Sigmoid colon (tissue), 7 donors: ENCODE measurements around the gene OR7A5. TPM values are rescaled to one million over a fixed set of nuclear protein-coding genes. Genes with fewer than 3 reads are reported as not detected.

Source experiments
- DNase-seq: peaks from one replicate; pipeline ENCODE4 v3.0.0-alpha.2; 2019
- H3K27ac ChIP-seq, 4 donors: fragments of 200-600 bp; sonication (generic); one replicate each; pipeline ENCODE4 v1.5.1; 2016 to 2019; ENCODE audit warnings: mild to moderate bottlenecking in 1 of 4
- H3K27me3 ChIP-seq, 3 donors: fragments of 200-600 bp; sonication (generic); one replicate each; pipeline ENCODE4 v1.5.1; 2019; ENCODE audit warnings: mild to moderate bottlenecking in 1 of 3
- H3K36me3 ChIP-seq, 4 donors: fragments of 200-600 bp; sonication (generic); one replicate each; pipeline ENCODE4 v1.5.1; 2016 to 2019
- H3K4me1 ChIP-seq, 4 donors: fragments of 200-600 bp; sonication (generic); one replicate each; pipeline ENCODE4 v1.5.1; 2017 to 2019
- H3K4me3 ChIP-seq, 4 donors: fragments of 200-600 bp; sonication (generic); one replicate each; pipeline ENCODE4 v1.5.1; 2017 to 2019; ENCODE audit warnings: mild to moderate bottlenecking in 2 of 4, moderate library complexity in 1 of 4
- H3K9me3 ChIP-seq, 4 donors: fragments of 200-600 bp in 3 of 4; sonication (generic) in 3 of 4; one replicate each; pipeline versions ENCODE4 v1.5.1 to v1.6.1; 2013 to 2019
- CTCF ChIP-seq, 4 experiments: fragments of 450-650 bp in 3 of 4; fragments of 200-600 bp in 1 of 4; IDR thresholded peaks; one replicate each; pipeline ENCODE4 v1.5.1; 2016 to 2019; ENCODE audit warnings: antibody characterized with exemption in 4 of 4, mild to moderate bottlenecking in 3 of 4, moderate library complexity in 2 of 4
- EP300 ChIP-seq, 4 donors: sonication (generic); formaldehyde crosslinking; IDR thresholded peaks; one replicate each; pipeline ENCODE4 v1.6.1; 2017; ENCODE audit warnings: antibody characterized with exemption in 4 of 4
- POLR2A ChIP-seq, 2 donors: fragments of 450-650 bp; IDR thresholded peaks; one replicate each; pipeline ENCODE4 v1.6.1; 2016; ENCODE audit warnings: antibody characterized with exemption in 2 of 2, mild to moderate bottlenecking in 2 of 2, moderate library complexity in 2 of 2
- POLR2AphosphoS5 ChIP-seq, 4 donors: sonication (generic); formaldehyde crosslinking; IDR thresholded peaks; one replicate each; pipeline ENCODE4 v1.6.1; 2017; ENCODE audit warnings: antibody characterized with exemption in 4 of 4
- WGBS, 2 donors: extraction: QIAGEN DNeasy Blood & Tissue Kit; methylation state at CpG; one replicate each; pipeline ENCODE4 v1.1.7; 2013; 5-methylcytosine and 5-hydroxymethylcytosine counted together
- intact Hi-C: fragments of 100-400 bp; cut with DNase I; formaldehyde crosslinking; loops from one replicate; pipeline ENCODE4 v1.15.1; 2023
- polyA plus RNA-seq, 3 donors: library from polyadenylated mRNA; stranded (reverse); fragments of 200-250 nt; gene quantifications; one replicate each; pipeline ENCODE4 v1.2.3, GENCODE V29; 2013
- total RNA-seq, 4 donors: library from RNA; depleted of rRNA; stranded (reverse); fragments of >200 nt; gene quantifications; one replicate each; pipeline ENCODE4 v1.1.0, GENCODE V29; 2016
- donor health status: healthy with polysubstance abuse.
- donor health status: Bipolar disorder and iron deficiency.
- donor health status: healthy.

Gene OR7A5
- not detected for total RNA-seq
- polyA plus RNA-seq: not detected

- intact Hi-C loops: no loop called here
- H3K36me3 ChIP-seq: no peaks in the 10 kb centered on the region
- DNase-seq: no peak
- WGBS, 2 donors: 24 to 48% methylated on average over 1 of the region's 1 CpG
- H3K27me3 ChIP-seq: no peaks in the 10 kb centered on the region
- H3K27ac ChIP-seq: peak within 1 kb of the TSS in 1 of 4 donors; percentile 1
- H3K4me3 ChIP-seq: no peak within 1 kb of the TSS
- H3K4me1 ChIP-seq: no peaks in the 10 kb centered on the region
- TF ChIP-seq POLR2AphosphoS5 (IDR thresholded peaks at IDR 0.05) (peak in 1 of 4 donors; percentile 47), EP300 (IDR thresholded peaks at IDR 0.05) (no peak)
- peaks cover 0 to 2% (median 0%) of the 10 kb centered on the region in 4 donors for H3K9me3 ChIP-seq
Observed at GRCh38 chr19:14835011-14835410, at the start of gene OR7A5, which contains the start of gene OR7C1. Gene OR7A5 (minus strand): TSS chr19:14835185. CDS start chr19:14828241, 6,944 bp downstream. Gene OR7C1 (minus strand): TSS chr19:14835185. CDS start chr19:14800136, 35,049 bp downstream.

GRCh38 chr19:14871619-14872230, 36.7 kb upstream of the OR7A5 start:
- Histone ChIP-seq H3K4me3 (no peak overlapping the region), H3K27me3 (no peaks in the 10 kb centered on the region), H3K9me3 (no peaks in the 10 kb centered on the region), H3K27ac (no peak overlapping the region), H3K36me3 (no peaks in the 10 kb centered on the region), H3K4me1 (no peaks in the 10 kb centered on the region)
- intact Hi-C loops: no loop called here
- TF ChIP-seq CTCF (IDR thresholded peaks at IDR 0.05) (no peak), POLR2A (IDR thresholded peaks at IDR 0.05) (no peak), EP300 (IDR thresholded peaks at IDR 0.05) (no peak), POLR2AphosphoS5 (IDR thresholded peaks at IDR 0.05) (no peak)
- WGBS, 2 donors: 73 to 80% methylated on average over 4 of the region's 4 CpGs
- DNase-seq: no peak

DNA sequence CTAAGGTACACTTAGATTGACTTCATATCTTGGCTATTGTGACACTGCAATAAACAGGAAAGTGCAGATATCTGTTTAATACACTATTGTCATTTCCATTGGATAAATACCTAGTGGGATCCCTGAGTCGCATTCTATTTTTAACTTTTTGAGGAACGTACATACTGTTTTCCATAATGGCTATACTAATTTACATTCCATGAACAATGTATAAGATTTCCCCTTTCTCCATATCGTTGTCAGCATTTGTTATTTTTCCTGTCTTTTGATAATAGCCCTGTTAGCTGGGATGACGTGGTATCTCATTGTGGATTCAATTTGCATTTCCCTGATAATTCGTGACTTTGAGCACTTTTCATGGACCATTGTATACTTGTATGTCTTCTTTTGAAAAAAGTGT, 33.5 kb upstream of the OR7A5 start:
- intact Hi-C loops: no loop called here
- Histone ChIP-seq H3K4me1 (no peaks in the 10 kb centered on the region), H3K27me3 (peaks cover 0 to 9% (median 0%) of the 10 kb centered on the region in 3 donors), H3K36me3 (no peaks in the 10 kb centered on the region), H3K9me3 (no peaks in the 10 kb centered on the region), H3K27ac (no peak overlapping the region), H3K4me3 (no peak overlapping the region)
- no peak for DNase-seq
- WGBS, 2 donors: 80 to 85% methylated on average over 5 of the region's 5 CpGs
- TF ChIP-seq EP300 (IDR thresholded peaks at IDR 0.05) (no peak), POLR2AphosphoS5 (IDR thresholded peaks at IDR 0.05) (no peak), CTCF (IDR thresholded peaks at IDR 0.05) (no peak), POLR2A (IDR thresholded peaks at IDR 0.05) (no peak)

DNA sequence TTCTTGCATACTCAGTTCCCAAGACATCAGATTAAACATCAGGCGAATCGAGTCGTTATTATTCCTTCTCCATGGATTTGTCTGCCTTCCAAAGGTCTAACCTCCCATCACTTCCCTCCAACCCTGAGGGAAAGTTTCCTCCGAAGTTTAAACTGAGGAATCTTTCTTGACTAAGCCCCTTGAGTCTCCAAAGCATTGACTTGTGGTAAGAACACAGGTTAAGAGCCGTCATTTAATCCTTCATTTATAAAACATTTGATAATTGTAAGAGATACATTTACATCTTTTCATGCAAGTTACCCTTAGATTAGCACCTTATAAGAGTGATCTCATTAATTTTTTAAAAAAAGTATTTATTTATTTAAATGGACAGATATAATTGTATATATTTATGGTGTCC, 13.8 kb upstream of the OR7A5 start, which contains the start of gene OR7A10:
OR7A10 (minus strand) TSS at position 101 of the 400 bp plus-strand sequence. CDS start 7,045 bp downstream, outside the sequence.
- no peak within 1 kb of the TSS for H3K27ac ChIP-seq
- H3K4me3 ChIP-seq: no peak within 1 kb of the TSS
- H3K27me3 ChIP-seq: peaks cover 0 to 5% (median 3%) of the 10 kb centered on the region in 3 donors
- 83 to 88% methylated on average over 5 of the region's 5 CpGs for whole genome bisulfite sequencing, 2 donors
- intact Hi-C loops: no loop called here
- TF ChIP-seq CTCF (IDR thresholded peaks at IDR 0.05) (no peak), EP300 (IDR thresholded peaks at IDR 0.05) (no peak), POLR2A (IDR thresholded peaks at IDR 0.05) (no peak)
- H3K9me3 ChIP-seq: no peaks in the 10 kb centered on the region
- H3K36me3 ChIP-seq: no peaks in the 10 kb centered on the region
- no peak for DNase-seq
- H3K4me1 ChIP-seq: no peaks in the 10 kb centered on the region

- intact Hi-C loops: no loop called here
- Histone ChIP-seq H3K36me3 (no peaks in the 10 kb centered on the region), H3K4me3 (no peak overlapping the region), H3K27me3 (peaks cover 0 to 5% (median 3%) of the 10 kb centered on the region in 3 donors), H3K9me3 (peaks cover 0 to 2% (median 0%) of the 10 kb centered on the region in 4 donors), H3K4me1 (no peaks in the 10 kb centered on the region), H3K27ac (no peak overlapping the region)
- 63 to 64% methylated on average over 6 of the region's 6 CpGs for WGBS, 2 donors
- TF ChIP-seq CTCF (IDR thresholded peaks at IDR 0.05) (no peak), POLR2AphosphoS5 (IDR thresholded peaks at IDR 0.05) (peak in 1 of 4 donors; percentile 43)
- DNase-seq: no peak
Observed at GRCh38 chr19:14843578-14843977, 8.6 kb upstream of the OR7A5 start.
